Lower leg skin (tissue), 3 donors: ENCODE measurements around the gene GALNT14.

ENCODE experiments used
- POLR2A ChIP-seq, 2 donors: fragments of 450-650 bp; IDR thresholded peaks; one replicate each; pipeline ENCODE4 v1.6.1; 2016 to 2017; ENCODE audit warnings: antibody characterized with exemption in 2 of 2, mild to moderate bottlenecking in 1 of 2, moderate library complexity in 1 of 2
- TF ChIP-seq, protein P1 (sequence below), 3 donors: fragments of 450-650 bp; IDR thresholded peaks; one replicate each; pipeline ENCODE4 v1.5.1; 2016; ENCODE audit warnings: antibody characterized with exemption in 3 of 3, mild to moderate bottlenecking in 3 of 3, moderate library complexity in 2 of 3

- TF ChIP-seq, protein P1, sequence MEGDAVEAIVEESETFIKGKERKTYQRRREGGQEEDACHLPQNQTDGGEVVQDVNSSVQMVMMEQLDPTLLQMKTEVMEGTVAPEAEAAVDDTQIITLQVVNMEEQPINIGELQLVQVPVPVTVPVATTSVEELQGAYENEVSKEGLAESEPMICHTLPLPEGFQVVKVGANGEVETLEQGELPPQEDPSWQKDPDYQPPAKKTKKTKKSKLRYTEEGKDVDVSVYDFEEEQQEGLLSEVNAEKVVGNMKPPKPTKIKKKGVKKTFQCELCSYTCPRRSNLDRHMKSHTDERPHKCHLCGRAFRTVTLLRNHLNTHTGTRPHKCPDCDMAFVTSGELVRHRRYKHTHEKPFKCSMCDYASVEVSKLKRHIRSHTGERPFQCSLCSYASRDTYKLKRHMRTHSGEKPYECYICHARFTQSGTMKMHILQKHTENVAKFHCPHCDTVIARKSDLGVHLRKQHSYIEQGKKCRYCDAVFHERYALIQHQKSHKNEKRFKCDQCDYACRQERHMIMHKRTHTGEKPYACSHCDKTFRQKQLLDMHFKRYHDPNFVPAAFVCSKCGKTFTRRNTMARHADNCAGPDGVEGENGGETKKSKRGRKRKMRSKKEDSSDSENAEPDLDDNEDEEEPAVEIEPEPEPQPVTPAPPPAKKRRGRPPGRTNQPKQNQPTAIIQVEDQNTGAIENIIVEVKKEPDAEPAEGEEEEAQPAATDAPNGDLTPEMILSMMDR (IDR thresholded peaks at IDR 0.05): no peak
- TF ChIP-seq POLR2A (IDR thresholded peaks at IDR 0.05): no peak
Observed at GRCh38 chr2:30933496-30933895, 204.7 kb downstream of the GALNT14 start.
